HCT116 (cell line): ENCODE results near the gene NEB. TPM values are rescaled to one million over a fixed set of nuclear protein-coding genes. Genes with fewer than 3 reads are reported as not detected.

ENCODE experiments used
- ATAC-seq: fragments of 200-7000 bp; cut with Tn5 transposase; 2 replicates; pipeline ENCODE4 v1.9.1; 2020; ENCODE audit warnings: mild to moderate bottlenecking, moderate library complexity
- BruUV-seq: library from RNA; stranded (reverse); fragments of 400-500 nt; replicated peaks from 2 replicates; lab custom pipeline; 2021; lab: Mats Ljungman, UMichigan
- CTCF ChIA-PET: fragments of 300-600 bp; sonication (Branson Sonifier 250); formaldehyde crosslinking; loops from one replicate; lab custom pipeline; 2021; ENCODE audit warnings: antibody characterized with exemption; lab: Charles Lee
- POLR2A ChIA-PET: fragments of 300-600, 350-600 bp; sonication (Branson Sonifier 250); formaldehyde crosslinking; loops from one replicate; lab custom pipeline; 2021; ENCODE audit warnings: antibody characterized with exemption; lab: Charles Lee
- RAD21 ChIA-PET, 2 experiments: fragments of 300-600 bp; sonication (Branson Sonifier 250); formaldehyde crosslinking; loops; one replicate each; lab custom pipeline; 2023; ENCODE audit warnings: low total read pairs in 2 of 2; ENCODE audit not compliant: uncharacterized antibody in 2 of 2, unreplicated experiment in 2 of 2, low non-redundant PET in 1 of 2; lab: Charles Lee
- DNase-seq: peaks from one replicate; pipeline ENCODE4 v3.0.0-alpha.2; 2010; ENCODE audit warnings: low read depth, low spot score
- H2AFZ ChIP-seq: fragments of 200-600 bp; shearing (Covaris generic), sonication (generic); 2 replicates; pipeline ENCODE4 v1.6.1; 2017; ENCODE audit warnings: low read depth, mixed run types, mixed read lengths, antibody characterized with exemption, low read length; ENCODE audit not compliant: poor library complexity, severe bottlenecking
- H3K27ac ChIP-seq: 2 replicates; pipeline ENCODE4 v1.5.1; 2012; ENCODE audit warnings: low read depth, low read length
- H3K27me3 ChIP-seq: fragments of 200-600 bp; sonication (generic); 2 replicates; pipeline ENCODE4 v1.6.1; 2016; ENCODE audit warnings: mixed run types, low read length, mixed read lengths; ENCODE audit not compliant: insufficient read depth
- H3K36me3 ChIP-seq, 2 experiments: fragments of 200-500 bp in 1 of 2; fragments of 200-600 bp in 1 of 2; sonication (Bioruptor generic) in 1 of 2; sonication (generic) in 1 of 2; 2 replicates each; pipeline versions ENCODE4 v1.5.1 to v1.6.1; 2014 to 2016; ENCODE audit warnings: low read length in 2 of 2, inconsistent platforms in 1 of 2, mixed read lengths in 1 of 2, mixed run types in 1 of 2; ENCODE audit not compliant: insufficient read depth in 2 of 2, control insufficient read depth in 1 of 2
- H3K4me1 ChIP-seq, 2 experiments: fragments of 200-600 bp in 1 of 2; sonication (generic) in 1 of 2; 2 replicates each; pipeline versions ENCODE4 v1.5.1 to v1.6.1; 2012 to 2017; ENCODE audit warnings: low read length in 2 of 2, inconsistent platforms in 1 of 2, mild to moderate bottlenecking in 1 of 2, mixed read lengths in 1 of 2, mixed run types in 1 of 2, moderate library complexity in 1 of 2; ENCODE audit not compliant: insufficient read depth in 2 of 2, control insufficient read depth in 1 of 2
- H3K4me2 ChIP-seq: fragments of 200-600 bp; sonication (generic); 2 replicates; pipeline ENCODE4 v1.6.1; 2017; ENCODE audit warnings: mixed run types, low read length, mixed read lengths
- H3K4me3 ChIP-seq, 2 experiments: fragments of 200-600 bp in 1 of 2; sonication (generic) in 1 of 2; replicated peaks in 1 of 2; 2 replicates each; pipeline ENCODE4 v1.5.1; 2011 to 2016; ENCODE audit warnings: low read length in 2 of 2, control low read depth in 1 of 2, low read depth in 1 of 2, mild to moderate bottlenecking in 1 of 2, mixed read lengths in 1 of 2, mixed run types in 1 of 2
- H3K79me2 ChIP-seq: fragments of 200-600 bp; sonication (generic); 2 replicates; pipeline ENCODE4 v1.6.1; 2017; ENCODE audit warnings: mild to moderate bottlenecking, mixed run types, low read length, moderate library complexity, mixed read lengths; ENCODE audit not compliant: insufficient read depth
- H3K9ac ChIP-seq: fragments of 200-600 bp; sonication (generic); 2 replicates; pipeline ENCODE4 v1.6.1; 2016; ENCODE audit warnings: low read length, mixed read lengths
- H3K9me2 ChIP-seq: fragments of 200-600 bp; sonication (generic), shearing (Covaris generic); 2 replicates; pipeline ENCODE4 v1.6.1; 2017; ENCODE audit warnings: mixed run types, mild to moderate bottlenecking, moderate library complexity; ENCODE audit not compliant: insufficient read depth
- H3K9me3 ChIP-seq, 2 experiments: fragments of 200-500 bp in 1 of 2; fragments of 200-600 bp in 1 of 2; sonication (Bioruptor generic) in 1 of 2; sonication (generic) in 1 of 2; 2 replicates each; pipeline ENCODE4 v1.6.1; 2014 to 2017; ENCODE audit warnings: low read length in 2 of 2, mixed read lengths in 2 of 2, inconsistent platforms in 1 of 2, low read depth in 1 of 2, mild to moderate bottlenecking in 1 of 2, mixed run types in 1 of 2, moderate library complexity in 1 of 2; ENCODE audit not compliant: control insufficient read depth in 1 of 2, insufficient read depth in 1 of 2
- H4K20me1 ChIP-seq: fragments of 200-600 bp; sonication (generic), shearing (Covaris generic); 2 replicates; pipeline ENCODE4 v1.6.1; 2017; ENCODE audit warnings: mixed run types, mild to moderate bottlenecking, moderate library complexity; ENCODE audit not compliant: insufficient read depth
- ELF1 ChIP-seq: IDR thresholded peaks from 2 replicates; pipeline ENCODE4 v1.6.1; 2012; ENCODE audit warnings: low read depth, borderline replicate concordance
- MAX ChIP-seq: IDR thresholded peaks from 2 replicates; pipeline ENCODE4 v1.6.1; 2012
- TCF7L2 ChIP-seq: IDR thresholded peaks from 2 replicates; pipeline ENCODE4 v1.7.0; 2011; ENCODE audit warnings: borderline replicate concordance, inconsistent platforms; ENCODE audit not compliant: insufficient read depth, insufficient read length; ENCODE audit errors: extremely low read depth
- ZBTB33 ChIP-seq: IDR thresholded peaks from 2 replicates; pipeline ENCODE4 v1.6.1; 2011; ENCODE audit warnings: mild to moderate bottlenecking, low read length, moderate library complexity; ENCODE audit not compliant: insufficient replicate concordance; ENCODE audit errors: extremely low read depth
- ZNF274 ChIP-seq: fragments of 200-500 bp; sonication (Bioruptor generic); IDR thresholded peaks from 2 replicates; pipeline ENCODE4 v1.6.1; 2014; ENCODE audit warnings: mild to moderate bottlenecking, low read depth, low read length, inconsistent platforms
- intact Hi-C: fragments of 100-400 bp; cut with micrococcal nuclease; formaldehyde crosslinking; loops from 2 replicates; pipeline ENCODE4 v1.10.0; 2022
- total RNA-seq: library from RNA; stranded (reverse); gene quantifications from one replicate; pipeline ENCODE4 v1.2.1, GENCODE V29; 2021; ENCODE audit not compliant: unreplicated experiment
- TF ChIP-seq, protein P1 (sequence below): IDR thresholded peaks from 2 replicates; pipeline ENCODE4 v1.6.1; 2012; ENCODE audit warnings: low read depth
- TF ChIP-seq, protein P2 (sequence below), 3 experiments: fragments of 200-600 bp in 1 of 3; sonication (generic) in 1 of 3; IDR thresholded peaks in 2 of 3; conservative IDR thresholded peaks in 1 of 3; 2 replicates each; pipeline ENCODE4 v1.5.1; 2012 to 2017; ENCODE audit warnings: low read depth in 2 of 3, low read length in 2 of 3, antibody characterized with exemption in 1 of 3, borderline replicate concordance in 1 of 3, control low read depth in 1 of 3, mild to moderate bottlenecking in 1 of 3, mixed read lengths in 1 of 3, mixed run types in 1 of 3, moderate library complexity in 1 of 3; ENCODE audit not compliant: insufficient read depth in 1 of 3

The NEB gene
- total RNA-seq, 1 experiment from 2014 or later: 0.34 TPM

DNA sequence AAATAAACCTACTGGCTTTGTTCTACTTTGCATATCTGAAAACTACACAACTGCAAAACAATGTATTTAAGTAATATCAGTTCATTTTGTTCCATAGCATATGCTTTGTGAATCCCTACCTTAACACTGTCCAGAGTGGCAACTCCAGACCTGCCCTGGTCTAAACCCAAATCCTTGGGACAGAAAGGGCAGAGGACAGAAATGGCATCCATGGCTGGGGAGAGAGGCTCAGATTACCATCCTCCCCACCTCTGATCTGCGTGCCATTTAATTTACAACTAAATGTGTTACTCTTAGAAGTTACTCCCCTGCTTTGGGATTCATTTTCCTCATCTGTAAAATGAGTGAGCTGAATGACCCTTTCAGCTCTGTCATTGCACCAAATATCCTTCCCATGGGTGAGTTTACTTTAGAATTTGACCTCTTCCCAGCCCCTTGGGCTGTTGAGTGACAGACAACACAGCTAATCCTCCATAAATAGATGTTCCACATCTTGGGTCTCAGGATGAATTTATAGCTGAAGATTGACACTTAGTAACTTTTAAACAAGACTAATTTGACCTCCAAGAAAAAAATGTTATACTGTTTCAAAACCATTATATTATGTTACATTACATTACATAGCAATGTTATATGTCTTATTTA, 20.1 kb upstream of the NEB start:
- Histone ChIP-seq H3K9ac (no peak overlapping the region), H3K79me2 (no peaks in the 10 kb centered on the region), H3K27me3 (no peaks in the 10 kb centered on the region), H4K20me1 (no peaks in the 10 kb centered on the region), H3K9me2 (no peaks in the 10 kb centered on the region), H3K9me3 (no peaks in the 10 kb centered on the region), H3K27ac (no peak overlapping the region), H3K4me3 (no peak overlapping the region), H2AFZ (no peak overlapping the region), H3K36me3 (no peaks in the 10 kb centered on the region), H3K4me2 (no peak overlapping the region), H3K4me1 (no peaks in the 10 kb centered on the region)
- ChIA-PET RAD21 (no interaction called here), CTCF (no interaction called here), POLR2A (no interaction called here)
- ATAC-seq (no peak), DNase-seq (no peak)
- BruUV-seq: no TSS peak
- intact Hi-C loops: no loop called here
- TF ChIP-seq, protein P1, sequence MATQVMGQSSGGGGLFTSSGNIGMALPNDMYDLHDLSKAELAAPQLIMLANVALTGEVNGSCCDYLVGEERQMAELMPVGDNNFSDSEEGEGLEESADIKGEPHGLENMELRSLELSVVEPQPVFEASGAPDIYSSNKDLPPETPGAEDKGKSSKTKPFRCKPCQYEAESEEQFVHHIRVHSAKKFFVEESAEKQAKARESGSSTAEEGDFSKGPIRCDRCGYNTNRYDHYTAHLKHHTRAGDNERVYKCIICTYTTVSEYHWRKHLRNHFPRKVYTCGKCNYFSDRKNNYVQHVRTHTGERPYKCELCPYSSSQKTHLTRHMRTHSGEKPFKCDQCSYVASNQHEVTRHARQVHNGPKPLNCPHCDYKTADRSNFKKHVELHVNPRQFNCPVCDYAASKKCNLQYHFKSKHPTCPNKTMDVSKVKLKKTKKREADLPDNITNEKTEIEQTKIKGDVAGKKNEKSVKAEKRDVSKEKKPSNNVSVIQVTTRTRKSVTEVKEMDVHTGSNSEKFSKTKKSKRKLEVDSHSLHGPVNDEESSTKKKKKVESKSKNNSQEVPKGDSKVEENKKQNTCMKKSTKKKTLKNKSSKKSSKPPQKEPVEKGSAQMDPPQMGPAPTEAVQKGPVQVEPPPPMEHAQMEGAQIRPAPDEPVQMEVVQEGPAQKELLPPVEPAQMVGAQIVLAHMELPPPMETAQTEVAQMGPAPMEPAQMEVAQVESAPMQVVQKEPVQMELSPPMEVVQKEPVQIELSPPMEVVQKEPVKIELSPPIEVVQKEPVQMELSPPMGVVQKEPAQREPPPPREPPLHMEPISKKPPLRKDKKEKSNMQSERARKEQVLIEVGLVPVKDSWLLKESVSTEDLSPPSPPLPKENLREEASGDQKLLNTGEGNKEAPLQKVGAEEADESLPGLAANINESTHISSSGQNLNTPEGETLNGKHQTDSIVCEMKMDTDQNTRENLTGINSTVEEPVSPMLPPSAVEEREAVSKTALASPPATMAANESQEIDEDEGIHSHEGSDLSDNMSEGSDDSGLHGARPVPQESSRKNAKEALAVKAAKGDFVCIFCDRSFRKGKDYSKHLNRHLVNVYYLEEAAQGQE: no peak
- TF ChIP-seq, protein P2, sequence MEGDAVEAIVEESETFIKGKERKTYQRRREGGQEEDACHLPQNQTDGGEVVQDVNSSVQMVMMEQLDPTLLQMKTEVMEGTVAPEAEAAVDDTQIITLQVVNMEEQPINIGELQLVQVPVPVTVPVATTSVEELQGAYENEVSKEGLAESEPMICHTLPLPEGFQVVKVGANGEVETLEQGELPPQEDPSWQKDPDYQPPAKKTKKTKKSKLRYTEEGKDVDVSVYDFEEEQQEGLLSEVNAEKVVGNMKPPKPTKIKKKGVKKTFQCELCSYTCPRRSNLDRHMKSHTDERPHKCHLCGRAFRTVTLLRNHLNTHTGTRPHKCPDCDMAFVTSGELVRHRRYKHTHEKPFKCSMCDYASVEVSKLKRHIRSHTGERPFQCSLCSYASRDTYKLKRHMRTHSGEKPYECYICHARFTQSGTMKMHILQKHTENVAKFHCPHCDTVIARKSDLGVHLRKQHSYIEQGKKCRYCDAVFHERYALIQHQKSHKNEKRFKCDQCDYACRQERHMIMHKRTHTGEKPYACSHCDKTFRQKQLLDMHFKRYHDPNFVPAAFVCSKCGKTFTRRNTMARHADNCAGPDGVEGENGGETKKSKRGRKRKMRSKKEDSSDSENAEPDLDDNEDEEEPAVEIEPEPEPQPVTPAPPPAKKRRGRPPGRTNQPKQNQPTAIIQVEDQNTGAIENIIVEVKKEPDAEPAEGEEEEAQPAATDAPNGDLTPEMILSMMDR (IDR thresholded peaks at IDR 0.05 in 2 of 3, conservative IDR thresholded peaks at IDR 0.05 in 1 of 3; ENCODE audit: borderline replicate concordance in 1 of 3, insufficient read depth in 1 of 3, low read depth in 2 of 3, low read length in 2 of 3): no peak
- TF ChIP-seq TCF7L2: no peak
- no peak for TF ChIP-seq ELF1
- TF ChIP-seq ZBTB33: no peak
- TF ChIP-seq ZNF274: no peak
- TF ChIP-seq MAX: no peak
